GM19025 (cell line): Measurements from ENCODE around the gene ZNF248.

Source experiments
- ATAC-seq: cut with Tn5 transposase; IDR thresholded peaks from one replicate; pipeline ENCODE4 v1.9.1; 2021; ENCODE audit warnings: mild to moderate bottlenecking, low read depth, moderate library complexity; ENCODE audit not compliant: unreplicated experiment

The ZNF248 gene

DNA sequence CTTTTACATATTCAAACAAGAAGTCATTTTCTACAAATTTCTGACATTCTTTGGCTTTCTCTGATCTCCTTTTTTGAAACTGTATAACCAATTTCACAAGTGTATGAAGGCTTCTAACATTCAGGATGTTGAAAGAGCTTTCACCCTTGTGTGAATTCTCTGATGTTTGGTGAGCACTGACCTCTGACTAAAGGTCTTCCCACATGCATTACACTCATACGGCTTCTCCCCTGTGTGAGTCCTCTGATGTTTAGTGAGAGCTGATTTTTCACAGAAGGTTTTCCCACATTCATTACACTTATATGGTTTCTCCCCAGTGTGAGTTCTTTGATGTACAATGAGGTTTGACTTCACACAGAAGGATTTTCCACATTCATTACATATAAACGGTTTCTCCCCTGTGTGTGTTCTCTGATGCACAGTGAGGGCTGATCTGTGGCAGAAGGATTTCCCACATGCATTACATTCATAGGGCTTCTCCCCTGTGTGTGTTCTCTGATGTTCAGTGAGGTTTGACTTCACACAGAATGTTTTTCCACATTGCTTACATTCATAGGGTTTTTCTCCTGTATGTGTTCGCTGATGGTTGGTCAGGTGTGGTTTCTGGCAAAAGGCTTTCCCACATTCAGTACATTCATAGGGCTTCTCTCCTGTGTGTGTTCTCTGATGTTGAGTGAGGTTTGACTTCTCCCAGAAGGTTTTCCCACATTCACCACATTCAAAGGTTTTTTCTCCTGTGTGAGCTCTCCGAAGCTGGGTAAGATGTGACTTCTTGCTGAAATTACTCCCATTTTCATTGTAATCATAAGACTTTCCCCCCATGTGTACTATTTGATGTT is 25.7 kb downstream of the ZNF248 start:
- ATAC-seq, result no peak

DNA sequence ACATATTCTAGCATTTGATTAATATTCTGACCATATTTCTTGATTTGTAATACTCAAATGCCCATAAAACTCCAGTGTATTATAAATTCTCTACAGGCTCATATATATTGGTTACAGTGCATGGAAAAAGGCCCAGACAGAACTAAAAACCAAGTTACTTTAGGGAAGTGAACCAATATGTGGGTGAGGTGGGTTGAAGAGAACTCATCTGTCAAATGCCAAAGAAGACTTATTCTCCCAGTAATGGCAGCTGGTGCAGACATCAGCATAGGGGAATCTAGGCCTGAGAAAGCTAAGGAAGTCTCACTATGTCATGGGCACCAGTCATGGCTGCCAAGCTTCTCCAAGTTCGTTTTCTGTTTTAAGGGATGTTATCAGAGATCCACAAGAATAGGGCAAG is 30.6 kb downstream of the ZNF248 start:
- ATAC-seq, result no peak

DNA sequence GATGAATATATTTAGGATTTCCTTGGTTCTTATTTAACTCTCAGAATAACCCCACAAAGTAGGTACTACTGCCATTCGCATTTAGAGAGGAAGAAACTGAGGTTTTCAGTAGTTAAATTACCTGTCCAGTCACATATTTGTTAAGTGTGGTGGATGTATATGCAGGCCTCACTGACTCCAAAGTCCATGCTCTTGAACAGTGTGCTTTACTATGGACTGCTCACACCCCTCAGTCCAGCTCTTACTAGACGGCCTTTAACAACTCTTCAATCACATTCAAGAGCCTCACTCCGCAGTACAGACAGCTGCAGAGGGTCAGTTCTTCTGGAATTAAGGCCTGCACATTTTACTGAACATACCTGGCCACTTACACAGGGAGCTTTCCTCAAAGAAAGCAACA is 36.2 kb downstream of the ZNF248 start:
- no peak for ATAC-seq

- ATAC-seq, result no peak
Measured at GRCh38 chr10:37819797-37820196, 37.6 kb downstream of the ZNF248 start.

DNA sequence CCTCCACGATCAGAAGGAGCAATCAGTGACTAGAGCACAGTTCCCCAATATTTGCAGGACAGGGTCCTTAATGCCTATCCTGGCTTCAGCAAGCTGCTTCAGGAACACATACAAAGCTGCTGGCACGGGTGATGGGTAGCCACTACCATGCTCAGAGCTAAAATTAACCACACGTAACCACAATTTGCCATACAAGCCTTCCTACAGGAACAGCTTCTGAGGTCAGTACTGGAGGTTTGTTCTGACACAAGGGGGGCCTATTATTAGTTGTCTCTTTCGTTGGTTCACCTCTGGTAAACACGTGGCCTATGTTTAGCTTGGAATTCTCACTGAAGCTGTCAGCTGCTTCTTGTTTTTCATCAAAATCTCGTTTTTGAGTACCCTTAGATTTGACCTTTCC is 41.1 kb downstream of the ZNF248 start:
- no peak for ATAC-seq

GRCh38 chr10:37813763-37814162 is 43.6 kb downstream of the ZNF248 start:
- no peak for ATAC-seq

DNA sequence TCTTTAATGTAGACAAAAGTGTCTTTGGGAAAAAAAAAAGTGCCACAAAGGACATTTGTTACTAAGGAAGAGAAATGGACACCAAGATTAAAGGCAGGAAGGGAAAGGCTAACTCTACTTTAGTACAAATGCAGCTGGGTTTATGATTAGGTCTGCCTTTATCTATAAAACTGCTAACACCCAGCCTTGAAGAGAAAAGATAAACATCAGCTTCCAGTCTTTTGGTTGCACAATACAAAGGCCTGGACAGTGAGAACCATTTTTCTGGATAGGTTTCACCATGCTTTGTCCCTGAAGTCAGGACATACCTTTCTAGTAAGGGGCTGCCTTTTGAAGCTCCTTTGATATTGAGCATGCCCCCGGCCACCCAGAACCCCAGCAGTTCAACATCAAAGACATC is 45.1 kb downstream of the ZNF248 start:
- ATAC-seq, result no peak

- no peak for ATAC-seq
Measured at GRCh38 chr10:37803269-37803668, 54.1 kb downstream of the ZNF248 start.

DNA sequence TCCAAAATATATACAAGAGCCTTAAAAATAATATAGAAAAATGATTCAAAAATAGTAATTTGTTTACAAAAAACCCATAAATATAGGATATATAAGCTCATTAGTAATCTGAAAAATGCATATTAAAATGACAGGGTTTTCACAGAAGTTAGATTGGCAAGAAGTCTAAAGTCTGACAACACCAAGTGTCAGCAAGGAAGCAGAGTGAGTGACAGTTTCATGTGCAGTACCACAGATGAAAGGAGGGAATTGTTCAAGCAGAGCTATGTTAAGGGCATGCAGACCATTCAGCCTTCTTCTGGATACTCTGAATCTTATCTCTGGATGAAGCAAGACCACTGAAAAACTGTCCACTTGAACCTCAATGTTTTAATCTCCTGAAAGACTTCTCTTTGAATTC is 55.9 kb downstream of the ZNF248 start:
- ATAC-seq, result no peak

- ATAC-seq, result no peak
Measured at GRCh38 chr10:37794305-37794976, 63.0 kb downstream of the ZNF248 start.

- no peak for ATAC-seq
Measured at GRCh38 chr10:37789590-37789989, 67.8 kb downstream of the ZNF248 start.

GRCh38 chr10:37784678-37785077 is 72.7 kb downstream of the ZNF248 start:
- no peak for ATAC-seq

GRCh38 chr10:37780536-37780935 is 76.9 kb downstream of the ZNF248 start:
- ATAC-seq, result no peak

DNA sequence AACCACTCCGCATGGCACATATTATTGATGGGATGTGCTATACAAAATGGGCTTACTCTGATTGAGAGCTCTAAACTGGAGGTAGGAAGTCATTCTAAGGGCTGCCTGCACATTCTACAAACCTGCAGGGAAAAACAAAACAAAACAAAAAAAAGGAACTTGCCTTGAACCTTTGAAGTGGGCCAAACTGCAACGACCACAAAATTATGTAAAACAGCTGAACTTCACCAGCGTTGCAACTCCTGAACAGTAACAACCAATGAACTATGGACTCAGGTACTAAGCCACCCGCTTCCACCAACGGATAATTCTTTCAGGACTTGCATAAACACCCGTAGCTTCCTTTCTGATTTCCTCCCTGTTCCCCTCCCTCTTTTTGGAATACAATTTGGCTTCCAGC is 80.4 kb downstream of the ZNF248 start:
- ATAC-seq, result no peak

GRCh38 chr10:37775612-37776011 is 81.8 kb downstream of the ZNF248 start:
- no peak for ATAC-seq

DNA sequence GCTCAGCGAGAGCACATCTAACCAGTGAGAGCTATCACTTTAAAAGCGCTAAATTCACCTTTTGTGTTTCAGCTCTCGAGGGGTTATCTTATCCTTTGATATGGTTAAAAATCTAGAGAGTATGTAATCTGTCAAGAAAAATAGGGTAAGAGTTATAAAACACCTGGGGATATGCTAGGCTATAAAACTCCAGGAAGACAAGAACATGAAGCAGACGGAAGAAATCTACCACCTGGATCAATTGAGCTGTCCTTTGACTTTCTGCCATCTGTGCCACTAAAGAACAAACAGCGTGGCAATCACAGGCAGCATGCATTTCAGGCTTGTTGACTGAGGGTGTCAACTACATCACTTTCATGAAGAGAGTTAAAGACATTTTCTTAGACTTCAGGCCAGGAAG is 83.1 kb downstream of the ZNF248 start:
- ATAC-seq, result no peak

DNA sequence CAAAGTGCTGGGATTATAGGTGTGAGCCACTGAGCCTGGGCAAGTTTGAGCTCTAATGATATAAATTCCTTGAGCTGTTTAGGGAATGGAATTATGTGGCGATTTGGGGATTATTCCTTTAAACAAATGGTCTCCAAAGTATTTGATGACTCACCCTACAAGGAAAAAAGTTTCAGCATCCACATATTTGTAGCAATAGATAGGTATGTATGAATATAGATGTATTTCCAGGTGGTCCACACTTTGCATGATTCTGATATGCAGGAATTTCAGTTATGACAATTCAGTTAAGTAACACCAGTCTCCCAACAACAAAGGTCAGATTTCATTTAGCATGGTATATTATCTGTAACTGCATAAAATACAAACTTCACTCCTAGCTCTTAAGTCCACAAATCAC is 92.2 kb downstream of the ZNF248 start:
- no peak for ATAC-seq

DNA sequence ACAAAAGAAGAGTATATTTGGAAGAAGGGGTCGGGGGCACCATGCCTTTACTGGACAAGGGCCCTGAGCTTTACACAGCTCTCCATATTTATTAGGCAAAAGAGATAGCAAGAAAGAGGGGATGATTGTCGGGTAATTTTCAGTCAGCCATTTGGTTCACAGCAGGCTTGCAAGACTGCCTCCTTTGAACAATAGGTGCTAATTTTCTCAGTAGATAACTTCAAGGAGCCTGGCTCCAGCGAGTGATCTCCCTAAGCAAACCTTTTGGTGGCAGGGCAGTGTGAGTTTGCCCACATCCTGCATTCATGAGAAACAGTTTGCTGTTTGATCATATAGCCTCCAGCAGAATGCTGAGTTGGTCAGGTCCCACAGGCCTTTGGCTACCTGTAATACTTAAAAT is 94.3 kb downstream of the ZNF248 start:
- no peak for ATAC-seq

DNA sequence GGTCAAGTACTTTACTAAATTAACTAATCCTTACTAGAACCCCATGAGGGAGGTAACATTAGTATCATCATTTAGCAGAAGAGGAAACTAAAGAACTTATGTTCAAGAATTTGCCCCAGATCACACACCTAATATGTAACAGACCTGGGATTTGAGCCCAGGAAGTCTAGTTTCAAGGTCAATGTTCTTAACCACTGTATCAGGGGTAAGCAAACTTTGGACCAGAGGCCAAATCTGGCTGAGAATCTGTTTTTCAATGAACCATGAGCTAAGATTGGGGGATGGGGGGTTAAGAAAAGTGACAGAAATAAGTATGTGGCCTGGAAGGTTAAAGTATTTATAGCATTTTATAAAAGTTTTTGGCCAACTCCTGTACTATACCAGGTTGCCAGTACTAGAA is 95.1 kb downstream of the ZNF248 start:
- no peak for ATAC-seq

- no peak for ATAC-seq
Measured at GRCh38 chr10:37760817-37761216, 96.6 kb downstream of the ZNF248 start.

- ATAC-seq, result no peak
Measured at GRCh38 chr10:37758074-37758473, 99.3 kb downstream of the ZNF248 start.
